ENCODE results near the gene PDK3.

- TF ChIP-seq CTCF (conservative IDR thresholded peaks at IDR 0.05; ENCODE audit: low read depth, low read length) (no peak), EZH2 (IDR thresholded peaks at IDR 0.05; ENCODE audit: borderline replicate concordance, low read depth, low read length, poor library complexity, severe bottlenecking) (no peak)
Observed at GRCh38 chrX:24443918-24444317, 21.2 kb upstream of the PDK3 start.

Data from A673 (cell line).